ENCODE results near the gene NBPF14. TPM values are rescaled to one million over a fixed set of nuclear protein-coding genes. Genes with fewer than 3 reads are reported as not detected.
"Not testable (repeated sequence)": the region's sequence is repeated elsewhere in the genome, so short reads cannot be mapped to it uniquely, and the experiment has no call there.

The NBPF14 gene
- total RNA-seq, 1 donor from 2014 or later, result 41.3 TPM

DNA sequence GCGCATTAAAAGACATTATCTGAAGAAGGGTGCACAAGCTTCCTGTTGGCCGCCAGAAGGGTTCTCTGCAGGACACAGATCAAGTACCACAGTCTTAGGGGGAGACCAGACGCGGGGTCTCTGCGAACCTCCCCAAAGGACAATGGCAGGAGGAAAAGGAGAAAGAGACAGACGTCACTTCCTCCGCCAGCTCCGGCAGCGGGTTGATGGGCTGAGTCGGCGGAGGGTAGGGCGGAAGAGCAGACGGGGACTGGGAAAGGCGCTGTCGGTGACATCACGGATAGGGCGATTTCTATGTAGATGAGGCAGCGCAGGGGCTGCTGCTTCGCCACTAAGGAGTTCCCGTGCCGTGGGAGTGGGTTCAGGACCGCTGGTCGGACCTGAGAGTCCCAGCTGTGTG is 73.7 kb downstream of the NBPF14 start:
- not testable (repeated sequence) for H3K9me3 Mint-ChIP-seq (ENCODE audit: unreplicated experiment); H3K27me3 ChIP-seq (ENCODE audit: insufficient read depth, low read length); H3K4me1 ChIP-seq (ENCODE audit: insufficient read depth, low read length); H3K4me3 ChIP-seq (ENCODE audit: insufficient read depth, low read depth, low read length); H3K36me3 Mint-ChIP-seq (ENCODE audit: low read depth, unreplicated experiment); H3K36me3 ChIP-seq (ENCODE audit: insufficient read depth, low read length); H3K9me3 ChIP-seq (ENCODE audit: insufficient read depth, low read depth, low read length); FAIRE-seq; H3K27me3 Mint-ChIP-seq (ENCODE audit: low read depth, unreplicated experiment); H2AFZ ChIP-seq (ENCODE audit: low read depth, low read length); H3K4me1 Mint-ChIP-seq (ENCODE audit: low read depth, unreplicated experiment); H3K9ac ChIP-seq (ENCODE audit: low read length); H4K20me1 ChIP-seq (ENCODE audit: insufficient read depth, low read length); H3K79me2 ChIP-seq (ENCODE audit: insufficient read depth, low read length); H3K27ac ChIP-seq (ENCODE audit: low read depth, low read length)
- Mint-ChIP-seq H3K4me3 (ENCODE audit: unreplicated experiment) (peak overlapping the region; percentile 74), H3K27ac (ENCODE audit: unreplicated experiment) (peak overlapping the region; percentile 86)
- peak overlapping the region; percentile 54 for H3K4me2 ChIP-seq (ENCODE audit: low read length)
- peak; percentile 81 for DNase-seq (ENCODE audit: low read depth)

DNA sequence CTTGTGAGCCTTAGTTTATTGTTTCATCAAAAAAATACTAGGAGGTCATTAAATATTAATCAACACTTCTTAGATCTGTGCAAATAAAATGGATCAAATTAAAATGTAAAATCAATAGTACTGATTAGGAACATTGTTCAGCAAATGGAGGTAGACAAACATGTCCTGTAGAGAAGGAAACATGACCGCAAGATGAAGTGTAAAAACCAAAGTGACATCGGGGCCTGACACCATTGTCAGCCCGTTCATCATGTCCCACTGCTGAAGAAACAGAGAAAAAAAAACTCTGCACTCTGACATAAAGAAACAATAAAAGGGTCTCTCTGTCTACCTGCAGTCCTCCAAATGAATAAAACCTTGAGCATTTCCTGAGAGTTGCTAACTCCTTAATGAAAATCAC is 81.5 kb downstream of the NBPF14 start:
- H3K27me3 ChIP-seq (ENCODE audit: insufficient read depth, low read length); H3K4me3 Mint-ChIP-seq (ENCODE audit: unreplicated experiment); H3K27me3 Mint-ChIP-seq (ENCODE audit: low read depth, unreplicated experiment); H3K36me3 Mint-ChIP-seq (ENCODE audit: low read depth, unreplicated experiment); H3K4me3 ChIP-seq (ENCODE audit: insufficient read depth, low read depth, low read length); H3K4me1 ChIP-seq (ENCODE audit: insufficient read depth, low read length); H2AFZ ChIP-seq (ENCODE audit: low read depth, low read length); H3K27ac Mint-ChIP-seq (ENCODE audit: unreplicated experiment); H3K4me1 Mint-ChIP-seq (ENCODE audit: low read depth, unreplicated experiment); H3K9me3 ChIP-seq (ENCODE audit: insufficient read depth, low read depth, low read length); FAIRE-seq; H4K20me1 ChIP-seq (ENCODE audit: insufficient read depth, low read length); H3K79me2 ChIP-seq (ENCODE audit: insufficient read depth, low read length); H3K9me3 Mint-ChIP-seq (ENCODE audit: unreplicated experiment); H3K9ac ChIP-seq (ENCODE audit: low read length); H3K36me3 ChIP-seq (ENCODE audit: insufficient read depth, low read length); H3K4me2 ChIP-seq (ENCODE audit: low read length); H3K27ac ChIP-seq (ENCODE audit: low read depth, low read length); DNase-seq (ENCODE audit: low read depth): not testable (repeated sequence)

DNA sequence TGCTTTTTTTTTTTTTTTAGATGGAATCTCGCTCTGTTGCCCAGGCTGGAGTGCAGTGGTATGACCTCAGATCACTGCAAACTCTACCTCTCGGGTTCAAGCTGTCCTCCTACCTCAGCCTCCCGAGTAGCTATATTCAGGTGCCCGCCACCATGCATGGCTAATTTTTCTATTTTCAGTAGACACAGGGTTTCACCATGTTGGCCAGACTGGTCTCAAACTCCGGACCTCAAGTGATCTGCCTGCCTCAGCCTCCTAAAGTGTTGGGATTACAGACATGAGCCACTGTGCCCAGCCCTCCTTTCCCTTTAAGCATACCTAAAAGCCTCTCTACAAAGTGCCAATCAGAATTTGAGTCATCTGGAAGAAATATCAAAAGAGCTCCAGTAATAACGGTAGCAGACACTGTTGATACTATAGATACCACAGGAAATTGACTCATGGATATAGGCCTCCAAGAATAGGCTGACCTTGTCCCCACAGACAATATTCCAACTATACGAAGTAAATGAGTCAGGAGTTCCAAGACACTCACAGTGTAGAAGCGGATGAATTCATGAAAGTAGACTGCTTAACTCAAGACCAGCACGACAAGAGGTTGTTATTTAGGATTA is 83.1 kb downstream of the NBPF14 start:
- H3K4me3 Mint-ChIP-seq (ENCODE audit: unreplicated experiment); H3K4me2 ChIP-seq (ENCODE audit: low read length); H3K27ac ChIP-seq (ENCODE audit: low read depth, low read length); H2AFZ ChIP-seq (ENCODE audit: low read depth, low read length); H3K9me3 Mint-ChIP-seq (ENCODE audit: unreplicated experiment); H4K20me1 ChIP-seq (ENCODE audit: insufficient read depth, low read length); H3K79me2 ChIP-seq (ENCODE audit: insufficient read depth, low read length); H3K9ac ChIP-seq (ENCODE audit: low read length); H3K36me3 Mint-ChIP-seq (ENCODE audit: low read depth, unreplicated experiment); H3K4me3 ChIP-seq (ENCODE audit: insufficient read depth, low read depth, low read length); H3K4me1 ChIP-seq (ENCODE audit: insufficient read depth, low read length); H3K36me3 ChIP-seq (ENCODE audit: insufficient read depth, low read length); H3K27ac Mint-ChIP-seq (ENCODE audit: unreplicated experiment); H3K9me3 ChIP-seq (ENCODE audit: insufficient read depth, low read depth, low read length); H3K27me3 ChIP-seq (ENCODE audit: insufficient read depth, low read length); H3K27me3 Mint-ChIP-seq (ENCODE audit: low read depth, unreplicated experiment); FAIRE-seq: not testable (repeated sequence)
- peak; percentile 78 for DNase-seq (ENCODE audit: low read depth)
- H3K4me1 Mint-ChIP-seq (ENCODE audit: low read depth, unreplicated experiment), result peaks cover 10% of the 10 kb centered on the region

DNA sequence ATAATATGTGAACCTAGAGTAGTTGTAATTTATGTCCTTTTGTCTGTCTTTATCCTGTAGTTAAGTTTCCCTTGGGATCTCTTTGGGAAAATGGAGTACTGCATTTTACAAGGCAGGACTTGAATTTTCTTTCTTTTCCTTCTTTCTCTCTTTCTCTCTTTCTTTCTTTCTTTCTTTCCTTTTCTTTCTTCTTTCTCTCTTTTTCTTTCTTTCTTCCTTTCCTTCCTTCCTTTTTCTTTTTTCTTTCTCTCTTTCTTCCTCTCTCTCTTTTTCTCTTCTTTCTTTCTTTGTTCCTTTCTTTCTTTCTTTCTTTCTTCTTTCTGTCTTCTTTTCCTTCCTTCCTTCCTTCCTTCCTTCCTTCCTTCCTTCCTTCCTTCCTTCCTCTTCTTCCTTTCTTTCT is 101.9 kb downstream of the NBPF14 start:
- H3K27me3 ChIP-seq (ENCODE audit: insufficient read depth, low read length); H3K4me1 Mint-ChIP-seq (ENCODE audit: low read depth, unreplicated experiment): not testable (repeated sequence)

DNA sequence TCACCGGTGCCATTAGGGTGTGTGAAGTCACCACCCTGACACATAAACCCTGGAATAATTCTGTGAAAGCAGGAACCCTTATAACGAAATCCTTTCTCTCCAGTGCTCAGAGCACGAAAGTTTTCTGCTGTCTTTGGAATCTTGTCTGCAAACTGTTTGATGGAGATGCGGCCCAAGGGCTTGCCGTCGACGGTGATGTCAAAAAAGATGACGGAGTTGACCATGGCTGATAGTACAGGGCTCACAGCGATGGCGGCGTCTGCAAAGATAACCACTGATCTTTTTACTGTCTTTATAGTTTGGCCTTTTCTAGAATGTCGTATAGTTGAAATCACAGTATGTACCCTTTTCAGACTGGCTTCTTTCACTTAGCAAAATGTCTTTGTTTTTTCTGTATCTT is 112.8 kb downstream of the NBPF14 start, which contains the start of gene PPIAL4G:
Gene PPIAL4G, minus strand, starts transcription at position 274 of the 400 bp plus-strand sequence. Its CDS starts 50 bp downstream, at position 224.
- not testable (repeated sequence) for H3K27me3 Mint-ChIP-seq (ENCODE audit: low read depth, unreplicated experiment); H4K20me1 ChIP-seq (ENCODE audit: insufficient read depth, low read length); H3K9me3 ChIP-seq (ENCODE audit: insufficient read depth, low read depth, low read length); H3K4me2 ChIP-seq (ENCODE audit: low read length); H3K79me2 ChIP-seq (ENCODE audit: insufficient read depth, low read length); H3K27ac ChIP-seq (ENCODE audit: low read depth, low read length); H3K4me1 ChIP-seq (ENCODE audit: insufficient read depth, low read length); H3K36me3 Mint-ChIP-seq (ENCODE audit: low read depth, unreplicated experiment); H3K4me3 ChIP-seq (ENCODE audit: insufficient read depth, low read depth, low read length); DNase-seq (ENCODE audit: low read depth); FAIRE-seq; H3K27me3 ChIP-seq (ENCODE audit: insufficient read depth, low read length); H3K27ac Mint-ChIP-seq (ENCODE audit: unreplicated experiment); H3K36me3 ChIP-seq (ENCODE audit: insufficient read depth, low read length); H3K4me1 Mint-ChIP-seq (ENCODE audit: low read depth, unreplicated experiment); H2AFZ ChIP-seq (ENCODE audit: low read depth, low read length); H3K9me3 Mint-ChIP-seq (ENCODE audit: unreplicated experiment); H3K4me3 Mint-ChIP-seq (ENCODE audit: unreplicated experiment); H3K9ac ChIP-seq (ENCODE audit: low read length)

More for the DNA sequence above, 101.9 kb downstream of the NBPF14 start:
- H3K79me2 ChIP-seq (ENCODE audit: insufficient read depth, low read length); H3K4me1 ChIP-seq (ENCODE audit: insufficient read depth, low read length); H3K9ac ChIP-seq (ENCODE audit: low read length); FAIRE-seq; H4K20me1 ChIP-seq (ENCODE audit: insufficient read depth, low read length); H3K4me3 Mint-ChIP-seq (ENCODE audit: unreplicated experiment); H3K27ac ChIP-seq (ENCODE audit: low read depth, low read length); H3K4me3 ChIP-seq (ENCODE audit: insufficient read depth, low read depth, low read length); H3K36me3 Mint-ChIP-seq (ENCODE audit: low read depth, unreplicated experiment); H3K27ac Mint-ChIP-seq (ENCODE audit: unreplicated experiment); H2AFZ ChIP-seq (ENCODE audit: low read depth, low read length); H3K9me3 ChIP-seq (ENCODE audit: insufficient read depth, low read depth, low read length); DNase-seq (ENCODE audit: low read depth); H3K36me3 ChIP-seq (ENCODE audit: insufficient read depth, low read length); H3K4me2 ChIP-seq (ENCODE audit: low read length); H3K27me3 Mint-ChIP-seq (ENCODE audit: low read depth, unreplicated experiment); H3K9me3 Mint-ChIP-seq (ENCODE audit: unreplicated experiment): not testable (repeated sequence)
